HepG2 (cell line): ENCODE data around the gene PRKCSH. TPM values are rescaled to one million over a fixed set of nuclear protein-coding genes. Genes with fewer than 3 reads are reported as not detected.

ENCODE experiments used
- ELF3 ChIP-seq: IDR thresholded peaks from 2 replicates; pipeline ENCODE4 v1.6.1; 2016; ENCODE audit warnings: missing genetic modification reagents, missing compliant biosample characterization
- ESRRA ChIP-seq: sonication (generic); formaldehyde crosslinking; IDR thresholded peaks from 2 replicates; pipeline ENCODE4 v1.5.1; 2020; ENCODE audit warnings: mild to moderate bottlenecking, low read depth, missing genetic modification reagents
- IRX3 ChIP-seq: sonication (generic); formaldehyde crosslinking; IDR thresholded peaks from 2 replicates; pipeline ENCODE4 v1.8.1; 2023; ENCODE audit warnings: mild to moderate bottlenecking, low read depth, missing genetic modification reagents, borderline replicate concordance
- MAZ ChIP-seq, 2 experiments: sonication (generic) in 1 of 2; formaldehyde crosslinking in 1 of 2; IDR thresholded peaks; 2 replicates each; pipeline versions ENCODE4 v1.5.0 to v1.6.1; 2012 to 2020; ENCODE audit warnings: low read depth in 2 of 2, mild to moderate bottlenecking in 2 of 2, borderline replicate concordance in 1 of 2, improper control_type of control experiment in 1 of 2, low read length in 1 of 2, missing genetic modification reagents in 1 of 2, moderate library complexity in 1 of 2
- NFE2 ChIP-seq: sonication (generic); formaldehyde crosslinking; IDR thresholded peaks from 2 replicates; pipeline ENCODE4 v1.4.0; 2020; ENCODE audit warnings: missing genetic modification reagents
- NR2F2 ChIP-seq: IDR thresholded peaks from 2 replicates; pipeline ENCODE4 v1.6.1; 2012; ENCODE audit warnings: low read depth, inconsistent platforms, borderline replicate concordance
- PHF8 ChIP-seq: sonication (generic); formaldehyde crosslinking; IDR thresholded peaks from 2 replicates; pipeline ENCODE4 v1.5.0; 2020; ENCODE audit warnings: missing genetic modification reagents
- POGZ ChIP-seq: sonication (generic); formaldehyde crosslinking; IDR thresholded peaks from 2 replicates; pipeline ENCODE4 v1.4.0; 2020; ENCODE audit warnings: mild to moderate bottlenecking, missing genetic modification reagents
- REXO4 ChIP-seq: sonication (generic); formaldehyde crosslinking; IDR thresholded peaks from 2 replicates; pipeline ENCODE4 v1.8.0; 2022; ENCODE audit warnings: missing genetic modification reagents, mild to moderate bottlenecking, borderline replicate concordance
- SAP130 ChIP-seq: IDR thresholded peaks from 2 replicates; pipeline ENCODE4 v1.6.1; 2016; ENCODE audit warnings: low read depth
- ZBTB7A ChIP-seq: sonication (generic); formaldehyde crosslinking; IDR thresholded peaks from 2 replicates; pipeline ENCODE4 v1.8.0; 2022; ENCODE audit warnings: mild to moderate bottlenecking, missing genetic modification reagents
- ZFX ChIP-seq: sonication (generic); formaldehyde crosslinking; IDR thresholded peaks from 2 replicates; pipeline ENCODE4 v1.4.0; 2020; ENCODE audit warnings: mild to moderate bottlenecking, low read depth, missing genetic modification reagents, moderate library complexity
- ZNF605 ChIP-seq: sonication (generic); formaldehyde crosslinking; IDR thresholded peaks from 2 replicates; pipeline ENCODE4 v1.8.0; 2022; ENCODE audit warnings: mild to moderate bottlenecking, missing genetic modification reagents
- ZNF709 ChIP-seq: sonication (generic); formaldehyde crosslinking; IDR thresholded peaks from 2 replicates; pipeline ENCODE4 v1.5.0; 2020; ENCODE audit warnings: mild to moderate bottlenecking, missing genetic modification reagents
- ZSCAN30 ChIP-seq: sonication (generic); formaldehyde crosslinking; IDR thresholded peaks from 2 replicates; pipeline ENCODE4 v1.5.0; 2020; ENCODE audit warnings: mild to moderate bottlenecking, missing genetic modification reagents
- polyA plus RNA-seq, 8 experiments: library from polyadenylated mRNA; depleted of rRNA in 3 of 8; stranded (reverse) in 7 of 8; unstranded in 1 of 8; fragments of >200 nt; fragmentation: Illumina TruSeq in 4 of 8; extraction: Trizol in 4 of 8; gene quantifications; 2 replicates each; pipeline versions ENCODE4 v1.2.1 to v1.2.3, GENCODE V29; 2011 to 2016; ENCODE audit warnings: low read depth in 4 of 8, missing spikeins in 1 of 8, mixed read lengths in 1 of 8; ENCODE audit not compliant: insufficient read depth in 1 of 8
- total RNA-seq, 5 experiments: library from RNA; depleted of rRNA; stranded (reverse); fragments of >200 nt; fragmentation: Illumina TruSeq; extraction: Trizol; gene quantifications; 2 replicates each; pipeline ENCODE4 v1.2.3, GENCODE V29; 2016; ENCODE audit warnings: low read depth in 1 of 5
- TF ChIP-seq, protein P1 (sequence below): sonication (generic); formaldehyde crosslinking; IDR thresholded peaks from 2 replicates; pipeline ENCODE4 v1.5.1; 2020; ENCODE audit warnings: mild to moderate bottlenecking, missing genetic modification reagents
- TF ChIP-seq, protein P2 (sequence below): sonication (generic); formaldehyde crosslinking; conservative IDR thresholded peaks from 2 replicates; pipeline ENCODE4 v1.8.0; 2022; ENCODE audit warnings: missing genetic modification reagents
- TF ChIP-seq, protein P3 (sequence below): IDR thresholded peaks from 2 replicates; pipeline ENCODE4 v1.6.1; 2012; ENCODE audit warnings: inconsistent platforms
- TF ChIP-seq, protein P4 (sequence below): sonication (generic); formaldehyde crosslinking; IDR thresholded peaks from 2 replicates; pipeline ENCODE4 v1.4.0; 2020; ENCODE audit warnings: missing genetic modification reagents
- TF ChIP-seq, protein P5 (sequence below): sonication (generic); formaldehyde crosslinking; IDR thresholded peaks from 2 replicates; pipeline ENCODE4 v1.8.1; 2023; ENCODE audit warnings: mild to moderate bottlenecking, missing genetic modification reagents

Gene PRKCSH
- total and polyA plus RNA-seq, 2 of the 13 experiments (the other 11 are each of a cell fraction or from before 2014, with no cell fraction given), result 85.1 to 125 TPM

- TF ChIP-seq, protein P1, sequence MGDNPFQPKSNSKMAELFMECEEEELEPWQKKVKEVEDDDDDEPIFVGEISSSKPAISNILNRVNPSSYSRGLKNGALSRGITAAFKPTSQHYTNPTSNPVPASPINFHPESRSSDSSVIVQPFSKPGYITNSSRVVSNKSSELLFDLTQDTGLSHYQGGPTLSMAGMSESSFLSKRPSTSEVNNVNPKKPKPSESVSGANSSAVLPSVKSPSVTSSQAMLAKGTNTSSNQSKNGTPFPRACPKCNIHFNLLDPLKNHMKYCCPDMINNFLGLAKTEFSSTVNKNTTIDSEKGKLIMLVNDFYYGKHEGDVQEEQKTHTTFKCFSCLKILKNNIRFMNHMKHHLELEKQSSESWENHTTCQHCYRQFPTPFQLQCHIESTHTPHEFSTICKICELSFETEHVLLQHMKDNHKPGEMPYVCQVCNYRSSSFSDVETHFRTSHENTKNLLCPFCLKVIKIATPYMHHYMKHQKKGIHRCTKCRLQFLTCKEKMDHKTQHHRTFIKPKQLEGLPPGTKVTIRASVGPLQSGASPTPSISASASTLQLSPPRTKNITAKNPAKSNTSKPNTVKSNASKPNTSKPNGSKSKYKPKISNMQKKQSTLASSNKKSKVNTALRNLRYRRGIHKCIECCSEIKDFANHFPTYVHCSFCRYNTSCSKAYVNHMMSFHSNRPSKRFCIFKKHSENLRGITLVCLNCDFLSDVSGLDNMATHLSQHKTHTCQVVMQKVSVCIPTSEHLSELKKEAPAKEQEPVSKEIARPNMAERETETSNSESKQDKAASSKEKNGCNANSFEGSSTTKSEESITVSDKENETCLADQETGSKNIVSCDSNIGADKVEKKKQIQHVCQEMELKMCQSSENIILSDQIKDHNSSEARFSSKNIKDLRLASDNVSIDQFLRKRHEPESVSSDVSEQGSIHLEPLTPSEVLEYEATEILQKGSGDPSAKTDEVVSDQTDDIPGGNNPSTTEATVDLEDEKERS, result peak; percentile 50; the same call in 1 of the 2 replicates
- no peak for TF ChIP-seq REXO4 (CRISPR knock-in tag)
- peak; percentile 75; the same call in 1 of the 2 replicates for TF ChIP-seq MAZ (IDR thresholded peaks at IDR 0.05; ENCODE audit: borderline replicate concordance, low read depth, low read length)
- peak; percentile 78 for TF ChIP-seq MAZ (CRISPR knock-in tag; IDR thresholded peaks at IDR 0.05; ENCODE audit: low read depth)
- peak; percentile 67 for TF ChIP-seq ZNF605 (CRISPR knock-in tag)
- TF ChIP-seq NFE2, result no peak
- TF ChIP-seq, protein P2, sequence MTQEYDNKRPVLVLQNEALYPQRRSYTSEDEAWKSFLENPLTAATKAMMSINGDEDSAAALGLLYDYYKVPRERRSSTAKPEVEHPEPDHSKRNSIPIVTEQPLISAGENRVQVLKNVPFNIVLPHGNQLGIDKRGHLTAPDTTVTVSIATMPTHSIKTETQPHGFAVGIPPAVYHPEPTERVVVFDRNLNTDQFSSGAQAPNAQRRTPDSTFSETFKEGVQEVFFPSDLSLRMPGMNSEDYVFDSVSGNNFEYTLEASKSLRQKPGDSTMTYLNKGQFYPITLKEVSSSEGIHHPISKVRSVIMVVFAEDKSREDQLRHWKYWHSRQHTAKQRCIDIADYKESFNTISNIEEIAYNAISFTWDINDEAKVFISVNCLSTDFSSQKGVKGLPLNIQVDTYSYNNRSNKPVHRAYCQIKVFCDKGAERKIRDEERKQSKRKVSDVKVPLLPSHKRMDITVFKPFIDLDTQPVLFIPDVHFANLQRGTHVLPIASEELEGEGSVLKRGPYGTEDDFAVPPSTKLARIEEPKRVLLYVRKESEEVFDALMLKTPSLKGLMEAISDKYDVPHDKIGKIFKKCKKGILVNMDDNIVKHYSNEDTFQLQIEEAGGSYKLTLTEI (CRISPR knock-in tag), result no peak
- TF ChIP-seq SAP130 (CRISPR knock-in tag), result peak; percentile 86
- TF ChIP-seq POGZ (CRISPR knock-in tag), result peak; percentile 35; the same call in 1 of the 2 replicates
- TF ChIP-seq IRX3 (CRISPR knock-in tag), result no peak
- TF ChIP-seq ESRRA (CRISPR knock-in tag), result no peak
- peak; percentile 53; the same call in 1 of the 2 replicates for TF ChIP-seq ZBTB7A (CRISPR knock-in tag)
- peak; percentile 91 for TF ChIP-seq PHF8 (CRISPR knock-in tag)
- no peak for TF ChIP-seq ZSCAN30
- peak; percentile 27; the same call in 1 of the 2 replicates for TF ChIP-seq NR2F2
- TF ChIP-seq, protein P3, sequence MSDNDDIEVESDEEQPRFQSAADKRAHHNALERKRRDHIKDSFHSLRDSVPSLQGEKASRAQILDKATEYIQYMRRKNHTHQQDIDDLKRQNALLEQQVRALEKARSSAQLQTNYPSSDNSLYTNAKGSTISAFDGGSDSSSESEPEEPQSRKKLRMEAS, result peak; percentile 93
- TF ChIP-seq, protein P4, sequence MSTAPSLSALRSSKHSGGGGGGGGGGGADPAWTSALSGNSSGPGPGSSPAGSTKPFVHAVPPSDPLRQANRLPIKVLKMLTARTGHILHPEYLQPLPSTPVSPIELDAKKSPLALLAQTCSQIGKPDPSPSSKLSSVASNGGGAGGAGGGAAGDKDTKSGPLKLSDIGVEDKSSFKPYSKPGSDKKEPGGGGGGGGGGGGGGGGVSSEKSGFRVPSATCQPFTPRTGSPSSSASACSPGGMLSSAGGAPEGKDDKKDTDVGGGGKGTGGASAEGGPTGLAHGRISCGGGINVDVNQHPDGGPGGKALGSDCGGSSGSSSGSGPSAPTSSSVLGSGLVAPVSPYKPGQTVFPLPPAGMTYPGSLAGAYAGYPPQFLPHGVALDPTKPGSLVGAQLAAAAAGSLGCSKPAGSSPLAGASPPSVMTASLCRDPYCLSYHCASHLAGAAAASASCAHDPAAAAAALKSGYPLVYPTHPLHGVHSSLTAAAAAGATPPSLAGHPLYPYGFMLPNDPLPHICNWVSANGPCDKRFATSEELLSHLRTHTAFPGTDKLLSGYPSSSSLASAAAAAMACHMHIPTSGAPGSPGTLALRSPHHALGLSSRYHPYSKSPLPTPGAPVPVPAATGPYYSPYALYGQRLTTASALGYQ (CRISPR knock-in tag), result peak; percentile 24; the same call in 1 of the 2 replicates
- TF ChIP-seq ELF3 (CRISPR knock-in tag), result peak; percentile 95
- peak; percentile 92 for TF ChIP-seq ZFX (CRISPR knock-in tag)
- TF ChIP-seq, protein P5, sequence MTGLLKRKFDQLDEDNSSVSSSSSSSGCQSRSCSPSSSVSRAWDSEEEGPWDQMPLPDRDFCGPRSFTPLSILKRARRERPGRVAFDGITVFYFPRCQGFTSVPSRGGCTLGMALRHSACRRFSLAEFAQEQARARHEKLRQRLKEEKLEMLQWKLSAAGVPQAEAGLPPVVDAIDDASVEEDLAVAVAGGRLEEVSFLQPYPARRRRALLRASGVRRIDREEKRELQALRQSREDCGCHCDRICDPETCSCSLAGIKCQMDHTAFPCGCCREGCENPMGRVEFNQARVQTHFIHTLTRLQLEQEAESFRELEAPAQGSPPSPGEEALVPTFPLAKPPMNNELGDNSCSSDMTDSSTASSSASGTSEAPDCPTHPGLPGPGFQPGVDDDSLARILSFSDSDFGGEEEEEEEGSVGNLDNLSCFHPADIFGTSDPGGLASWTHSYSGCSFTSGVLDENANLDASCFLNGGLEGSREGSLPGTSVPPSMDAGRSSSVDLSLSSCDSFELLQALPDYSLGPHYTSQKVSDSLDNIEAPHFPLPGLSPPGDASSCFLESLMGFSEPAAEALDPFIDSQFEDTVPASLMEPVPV (CRISPR knock-in tag), result no peak
- TF ChIP-seq ZNF709 (CRISPR knock-in tag), result peak; percentile 75
Measured at GRCh38 chr19:11435057-11435832, at the start of gene PRKCSH, which contains the start of gene ODAD3 (continued).
